ENCODE results near the gene SH3RF3. TPM values are rescaled to one million over a fixed set of nuclear protein-coding genes. Genes with fewer than 3 reads are reported as not detected.

Gene SH3RF3
- total RNA-seq, 1 donor from 2014 or later: 7.4 TPM

DNA sequence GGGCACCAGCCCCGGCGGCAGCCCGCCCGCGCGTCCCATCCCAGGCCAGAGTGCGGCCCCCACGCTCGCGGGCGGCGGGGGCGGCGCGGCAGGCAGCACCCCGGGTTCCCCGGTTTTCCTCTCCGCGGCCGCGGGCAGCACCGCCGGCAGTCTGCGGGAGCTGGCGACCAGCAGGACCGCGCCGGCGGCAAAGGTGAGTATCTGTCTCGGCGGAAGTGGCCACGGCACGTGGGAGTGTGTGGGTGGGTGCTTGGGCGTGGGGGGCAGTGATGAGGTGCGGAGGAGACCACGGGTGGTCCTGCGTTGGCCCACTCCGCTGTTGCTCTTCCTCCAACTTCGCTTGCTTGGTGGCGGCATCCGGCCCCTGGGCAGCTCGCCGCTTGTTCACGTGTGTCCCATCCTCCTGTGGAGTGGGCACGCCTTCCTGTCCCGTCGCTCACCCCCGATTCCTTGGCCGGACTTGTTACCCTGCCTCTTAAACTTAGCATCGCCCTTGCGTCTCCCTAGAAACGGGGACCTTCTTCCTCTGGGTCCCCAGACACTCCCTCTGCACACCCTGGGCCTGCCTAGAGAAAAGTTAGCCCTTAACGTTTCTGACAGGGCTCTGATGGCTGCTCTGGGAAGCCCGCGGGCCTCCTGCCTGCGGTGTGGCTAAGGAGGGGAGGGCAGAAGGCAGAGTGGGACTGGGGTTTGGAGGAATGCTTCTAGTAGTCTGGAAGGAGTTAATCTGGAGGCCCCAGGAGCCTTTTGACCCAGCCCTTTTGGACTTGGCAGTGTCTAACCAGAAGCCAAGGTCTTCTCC, 1.1 kb downstream of the SH3RF3 start:
- no peaks in the 10 kb centered on the region for H3K9me3 ChIP-seq
- intact Hi-C loops (cut with DNase I): loop anchor here (5.0 to 10.0 kb wide), 2 partner anchors 135 to 382 kb away; no protein-coding TSS in a partner anchor
- H3K4me3 ChIP-seq: peak overlapping the region; percentile 67
- DNase-seq: no peak
- H3K4me1 ChIP-seq: peaks cover 6% of the 10 kb centered on the region
- H3K27ac ChIP-seq: peak overlapping the region; percentile 86
- TF ChIP-seq, protein P1, sequence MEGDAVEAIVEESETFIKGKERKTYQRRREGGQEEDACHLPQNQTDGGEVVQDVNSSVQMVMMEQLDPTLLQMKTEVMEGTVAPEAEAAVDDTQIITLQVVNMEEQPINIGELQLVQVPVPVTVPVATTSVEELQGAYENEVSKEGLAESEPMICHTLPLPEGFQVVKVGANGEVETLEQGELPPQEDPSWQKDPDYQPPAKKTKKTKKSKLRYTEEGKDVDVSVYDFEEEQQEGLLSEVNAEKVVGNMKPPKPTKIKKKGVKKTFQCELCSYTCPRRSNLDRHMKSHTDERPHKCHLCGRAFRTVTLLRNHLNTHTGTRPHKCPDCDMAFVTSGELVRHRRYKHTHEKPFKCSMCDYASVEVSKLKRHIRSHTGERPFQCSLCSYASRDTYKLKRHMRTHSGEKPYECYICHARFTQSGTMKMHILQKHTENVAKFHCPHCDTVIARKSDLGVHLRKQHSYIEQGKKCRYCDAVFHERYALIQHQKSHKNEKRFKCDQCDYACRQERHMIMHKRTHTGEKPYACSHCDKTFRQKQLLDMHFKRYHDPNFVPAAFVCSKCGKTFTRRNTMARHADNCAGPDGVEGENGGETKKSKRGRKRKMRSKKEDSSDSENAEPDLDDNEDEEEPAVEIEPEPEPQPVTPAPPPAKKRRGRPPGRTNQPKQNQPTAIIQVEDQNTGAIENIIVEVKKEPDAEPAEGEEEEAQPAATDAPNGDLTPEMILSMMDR (IDR thresholded peaks at IDR 0.05): no peak
- H3K36me3 ChIP-seq: no peaks in the 10 kb centered on the region
- H3K27me3 ChIP-seq: peaks cover 12% of the 10 kb centered on the region
- ATAC-seq: no peak

DNA sequence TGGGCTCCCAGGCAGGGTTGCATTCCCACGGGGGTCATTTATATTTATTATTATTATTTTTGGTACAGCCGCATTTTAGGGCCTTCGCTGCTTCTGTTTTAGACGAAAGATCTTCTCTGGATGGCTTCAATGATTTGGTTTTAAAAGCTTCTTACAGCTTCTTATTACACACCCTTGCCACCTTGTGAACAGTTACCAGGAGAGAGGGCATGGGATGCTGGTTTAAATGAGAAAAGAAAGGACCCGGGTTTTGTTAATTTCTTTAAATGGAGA, 1.7 kb downstream of the SH3RF3 start:
- Histone ChIP-seq H3K4me1 (peaks cover 9% of the 10 kb centered on the region), H3K36me3 (no peaks in the 10 kb centered on the region), H3K9me3 (no peaks in the 10 kb centered on the region), H3K27ac (peak overlapping the region; percentile 86), H3K27me3 (peaks cover 12% of the 10 kb centered on the region), H3K4me3 (peak overlapping the region; percentile 67)
- DNase-seq (no peak), ATAC-seq (no peak)
- intact Hi-C loops (cut with DNase I): no loop called here
- TF ChIP-seq, protein P1 (IDR thresholded peaks at IDR 0.05): no peak

DNA sequence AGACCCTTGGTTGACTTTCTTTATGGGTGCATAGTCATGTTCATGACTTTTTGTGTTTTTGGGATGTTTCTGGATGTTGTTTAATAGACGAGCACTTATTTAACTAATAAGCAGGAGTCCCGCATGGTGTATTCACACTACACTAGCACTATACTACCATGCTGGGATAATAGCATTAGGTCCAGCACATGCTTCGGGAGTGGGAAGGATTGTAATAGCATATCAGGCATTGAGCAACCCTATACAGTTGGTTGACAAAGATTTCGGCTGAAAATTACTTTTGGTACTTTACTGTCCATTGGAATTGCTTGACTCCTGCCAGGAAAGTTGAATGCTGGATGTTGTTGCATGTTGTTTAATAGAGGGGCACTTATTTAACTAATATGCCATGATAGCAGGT, 2.8 kb downstream of the SH3RF3 start:
- Histone ChIP-seq H3K9me3 (no peaks in the 10 kb centered on the region), H3K4me1 (peaks cover 9% of the 10 kb centered on the region), H3K27me3 (peaks cover 12% of the 10 kb centered on the region), H3K36me3 (no peaks in the 10 kb centered on the region), H3K27ac (no peak overlapping the region), H3K4me3 (no peak overlapping the region)
- TF ChIP-seq, protein P1 (IDR thresholded peaks at IDR 0.05): no peak
- intact Hi-C loops (cut with DNase I): no loop called here
- no peak for DNase-seq
- no peak for ATAC-seq

GRCh38 chr2:109132626-109133025, 3.6 kb downstream of the SH3RF3 start:
- H3K4me3 ChIP-seq: no peak overlapping the region
- ATAC-seq: no peak
- H3K27ac ChIP-seq: no peak overlapping the region
- H3K36me3 ChIP-seq: no peaks in the 10 kb centered on the region
- DNase-seq: no peak
- H3K4me1 ChIP-seq: peaks cover 9% of the 10 kb centered on the region
- no peaks in the 10 kb centered on the region for H3K9me3 ChIP-seq
- intact Hi-C loops (cut with DNase I): no loop called here
- TF ChIP-seq, protein P1 (IDR thresholded peaks at IDR 0.05): no peak
- peaks cover 9% of the 10 kb centered on the region for H3K27me3 ChIP-seq

DNA sequence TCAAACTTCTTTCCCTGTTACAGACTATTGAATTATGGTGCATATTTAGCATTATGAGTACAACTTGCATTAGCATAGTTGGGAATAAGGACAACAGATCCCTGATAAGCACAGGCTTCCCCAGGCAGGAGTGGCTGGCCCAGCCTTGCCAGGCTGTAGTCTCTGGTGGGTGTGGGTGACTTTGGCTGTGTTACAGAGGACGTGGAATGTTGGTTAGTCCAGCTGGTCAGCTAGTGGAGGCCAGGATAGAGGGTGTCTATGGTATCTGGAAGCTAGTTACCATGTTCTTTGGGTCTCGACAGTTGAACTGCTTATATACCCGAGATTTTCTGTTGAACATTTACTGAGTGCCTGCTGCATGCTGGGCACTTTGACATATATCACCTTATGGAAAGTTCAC, 4.7 kb downstream of the SH3RF3 start:
- Histone ChIP-seq H3K4me1 (peaks cover 4% of the 10 kb centered on the region), H3K27ac (no peak overlapping the region), H3K36me3 (no peaks in the 10 kb centered on the region), H3K27me3 (peaks cover 9% of the 10 kb centered on the region), H3K4me3 (no peak overlapping the region), H3K9me3 (no peaks in the 10 kb centered on the region)
- intact Hi-C loops (cut with DNase I): no loop called here
- TF ChIP-seq, protein P1 (IDR thresholded peaks at IDR 0.05): no peak
- DNase-seq: no peak
- ATAC-seq: no peak
